ENCODE data around the gene TSSC4. TPM values are rescaled to one million over a fixed set of nuclear protein-coding genes. Genes with fewer than 3 reads are reported as not detected.

TSSC4 gene
- total RNA-seq, 2 donors from 2014 or later: 35.6 to 59.0 TPM

DNA sequence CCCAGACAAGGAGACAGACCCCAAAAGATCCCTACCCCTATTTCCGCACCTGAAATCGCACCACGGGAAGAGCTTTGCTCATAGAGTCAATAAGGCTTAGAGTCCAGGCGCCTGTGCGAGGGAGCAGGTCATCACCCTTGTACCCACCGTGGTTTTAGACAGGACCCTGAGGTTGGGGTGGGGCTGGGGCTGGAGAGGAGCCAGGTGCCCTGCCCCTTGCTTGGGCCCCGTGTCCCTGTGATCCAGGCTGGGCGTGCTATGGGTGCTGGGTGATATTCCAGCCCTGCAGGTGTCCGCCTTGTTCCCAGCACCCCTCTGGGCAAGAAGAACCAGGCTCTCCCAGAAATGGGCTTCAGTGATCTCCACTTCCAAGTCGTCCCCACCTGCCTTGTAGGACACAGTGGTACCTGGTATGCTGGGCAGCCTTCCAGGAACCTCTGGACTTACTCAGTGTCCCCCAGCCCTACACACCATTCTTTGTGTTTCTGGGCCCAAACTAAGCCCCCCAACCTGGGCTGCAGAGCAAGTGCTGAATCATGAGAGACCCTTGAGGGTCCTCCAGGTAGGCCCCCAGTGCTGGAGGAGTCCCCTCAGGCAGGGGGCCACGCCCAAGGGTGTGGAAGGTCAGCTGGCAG, 18.9 kb upstream of the TSSC4 start:
- Histone ChIP-seq H3K4me3 (no peak overlapping the region), H3K36me3 (no peaks in the 10 kb centered on the region), H3K9ac (ENCODE audit: low read depth in 2 of 2, low read length in 2 of 2) (no peak overlapping the region), H3K4me1 (peaks cover 25% of the 10 kb centered on the region), H3K9me3 (no peaks in the 10 kb centered on the region), H3K27ac (peak overlapping the region; percentile 72), H3K27me3 (no peaks in the 10 kb centered on the region)
- intact Hi-C loops (cut with DNase I): no loop called here
- TF ChIP-seq, protein P1, sequence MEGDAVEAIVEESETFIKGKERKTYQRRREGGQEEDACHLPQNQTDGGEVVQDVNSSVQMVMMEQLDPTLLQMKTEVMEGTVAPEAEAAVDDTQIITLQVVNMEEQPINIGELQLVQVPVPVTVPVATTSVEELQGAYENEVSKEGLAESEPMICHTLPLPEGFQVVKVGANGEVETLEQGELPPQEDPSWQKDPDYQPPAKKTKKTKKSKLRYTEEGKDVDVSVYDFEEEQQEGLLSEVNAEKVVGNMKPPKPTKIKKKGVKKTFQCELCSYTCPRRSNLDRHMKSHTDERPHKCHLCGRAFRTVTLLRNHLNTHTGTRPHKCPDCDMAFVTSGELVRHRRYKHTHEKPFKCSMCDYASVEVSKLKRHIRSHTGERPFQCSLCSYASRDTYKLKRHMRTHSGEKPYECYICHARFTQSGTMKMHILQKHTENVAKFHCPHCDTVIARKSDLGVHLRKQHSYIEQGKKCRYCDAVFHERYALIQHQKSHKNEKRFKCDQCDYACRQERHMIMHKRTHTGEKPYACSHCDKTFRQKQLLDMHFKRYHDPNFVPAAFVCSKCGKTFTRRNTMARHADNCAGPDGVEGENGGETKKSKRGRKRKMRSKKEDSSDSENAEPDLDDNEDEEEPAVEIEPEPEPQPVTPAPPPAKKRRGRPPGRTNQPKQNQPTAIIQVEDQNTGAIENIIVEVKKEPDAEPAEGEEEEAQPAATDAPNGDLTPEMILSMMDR (IDR thresholded peaks at IDR 0.05): no peak
- DNase-seq: no peak

GRCh38 chr11:2382129-2382517, 18.4 kb upstream of the TSSC4 start:
- no peak for DNase-seq
- no peak overlapping the region for H3K4me3 ChIP-seq
- TF ChIP-seq, protein P1 (IDR thresholded peaks at IDR 0.05): no peak
- H3K9me3 ChIP-seq: no peaks in the 10 kb centered on the region
- H3K27ac ChIP-seq: peak overlapping the region; percentile 72
- no peak overlapping the region for H3K9ac ChIP-seq (ENCODE audit: low read depth in 2 of 2, low read length in 2 of 2)
- H3K27me3 ChIP-seq: no peaks in the 10 kb centered on the region
- H3K36me3 ChIP-seq: no peaks in the 10 kb centered on the region
- H3K4me1 ChIP-seq: peaks cover 25% of the 10 kb centered on the region
- intact Hi-C loops (cut with DNase I): no loop called here

DNA sequence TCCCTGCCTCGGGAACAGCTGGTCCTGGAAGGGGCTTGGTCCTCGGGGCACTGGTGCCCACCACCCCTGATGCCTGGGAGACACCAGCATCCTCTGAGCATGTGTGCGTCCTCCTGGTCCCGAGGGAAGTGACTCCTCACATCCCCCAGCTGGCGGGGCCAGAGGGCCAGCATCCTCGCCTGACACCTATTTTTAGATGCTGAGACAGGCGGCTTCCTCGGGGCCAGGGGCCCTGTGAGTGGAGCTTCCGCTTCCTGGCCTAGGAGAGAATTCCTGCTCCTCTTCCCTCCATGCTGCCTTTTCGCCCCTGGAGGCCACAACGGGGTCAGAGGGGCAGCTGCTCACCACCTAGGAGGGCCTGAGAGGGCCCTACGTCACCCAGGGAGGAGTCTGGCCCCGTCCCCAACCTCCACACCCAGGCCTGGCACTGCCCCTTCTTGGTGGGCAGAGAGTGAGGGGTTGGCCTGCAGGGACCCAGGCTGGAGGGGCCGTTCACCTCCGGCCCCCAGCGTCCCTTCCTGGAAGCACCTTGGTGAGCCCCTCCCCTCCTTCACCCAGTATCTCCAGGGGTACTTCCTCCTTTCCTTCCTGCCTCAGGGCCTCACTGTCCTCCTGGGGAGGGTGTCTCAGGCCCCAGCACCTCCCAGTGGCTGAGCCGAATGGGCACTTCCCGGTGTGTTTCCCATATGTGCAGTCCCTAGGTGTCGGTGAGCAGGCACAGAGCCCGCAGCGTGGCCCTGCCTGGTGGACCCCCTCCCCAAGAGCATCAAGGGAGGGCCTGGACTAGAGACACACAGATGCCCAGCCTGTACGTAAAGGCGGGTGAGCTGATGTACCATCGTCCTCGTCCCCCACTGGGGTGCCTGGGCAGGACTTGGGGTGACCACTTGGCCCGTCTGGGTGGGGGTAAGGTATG, 17.4 kb upstream of the TSSC4 start:
- intact Hi-C loops (cut with DNase I): no loop called here
- H3K9ac ChIP-seq (ENCODE audit: low read depth in 2 of 2, low read length in 2 of 2): peak overlapping the region; percentile 41 to 59
- H3K9me3 ChIP-seq: no peaks in the 10 kb centered on the region
- peaks cover 25% of the 10 kb centered on the region for H3K4me1 ChIP-seq
- TF ChIP-seq, protein P1 (IDR thresholded peaks at IDR 0.05): no peak
- H3K27me3 ChIP-seq: no peaks in the 10 kb centered on the region
- no peaks in the 10 kb centered on the region for H3K36me3 ChIP-seq
- no peak for DNase-seq
- peak overlapping the region; percentile 72 for H3K27ac ChIP-seq
- no peak overlapping the region for H3K4me3 ChIP-seq

- no peaks in the 10 kb centered on the region for H3K27me3 ChIP-seq
- DNase-seq: peak; percentile 63
- TF ChIP-seq, protein P1 (IDR thresholded peaks at IDR 0.05): no peak
- intact Hi-C loops (cut with DNase I): no loop called here
- no peaks in the 10 kb centered on the region for H3K36me3 ChIP-seq
- H3K9ac ChIP-seq (ENCODE audit: low read depth in 2 of 2, low read length in 2 of 2): peak overlapping the region in 1 of 2 donors; percentile 35
- H3K27ac ChIP-seq: peak overlapping the region; percentile 72
- H3K9me3 ChIP-seq: no peaks in the 10 kb centered on the region
- peaks cover 25% of the 10 kb centered on the region for H3K4me1 ChIP-seq
- H3K4me3 ChIP-seq: no peak overlapping the region
These were observed 16.4 kb upstream of the TSSC4 start for GRCh38 chr11:2383852-2384804.
